GM21367 (cell line): ENCODE results near the gene BMP2.

ENCODE experiments used
- ATAC-seq: cut with Tn5 transposase; IDR thresholded peaks from one replicate; pipeline ENCODE4 v1.9.1; 2021; ENCODE audit not compliant: unreplicated experiment

Gene BMP2

DNA sequence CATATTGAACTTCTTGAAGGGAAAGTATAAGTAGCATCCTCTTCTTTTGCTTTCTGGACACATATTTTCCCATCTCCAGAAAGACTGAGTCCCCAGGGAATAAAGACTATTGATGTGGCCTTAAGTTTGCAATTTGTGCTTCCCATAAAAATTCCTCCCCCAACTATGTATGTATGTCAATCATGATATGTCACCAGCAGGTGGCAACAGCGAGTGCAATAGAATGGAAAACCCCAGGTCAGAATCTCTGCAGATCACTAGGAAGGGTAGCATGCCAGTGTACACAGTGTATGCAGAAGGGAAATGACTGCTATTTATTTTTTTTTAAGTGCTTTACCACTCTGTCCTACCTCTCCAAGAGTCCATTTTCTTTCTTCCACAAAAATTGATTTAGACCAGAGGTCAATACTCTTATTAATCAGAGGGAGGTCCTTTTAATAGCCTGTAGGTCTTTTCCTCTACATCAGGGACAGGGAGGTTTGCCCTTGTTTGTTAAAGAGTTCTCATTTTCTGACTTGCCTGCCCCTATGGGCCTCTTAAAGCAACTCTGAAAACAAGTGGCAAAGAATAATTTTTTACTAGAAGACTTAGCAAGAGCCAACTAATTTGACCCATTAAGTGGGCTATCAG lies 61.4 kb downstream of the BMP2 start:
- ATAC-seq: peak; percentile 97

GRCh38 chr20:6829510-6830116 lies 62.1 kb downstream of the BMP2 start:
- no peak for ATAC-seq
